GM21529 (cell line): ENCODE measurements around the gene DBNL.

Source experiments
- ATAC-seq: cut with Tn5 transposase; IDR thresholded peaks from one replicate; pipeline ENCODE4 v1.9.1; 2021; ENCODE audit not compliant: unreplicated experiment

The DBNL gene

DNA sequence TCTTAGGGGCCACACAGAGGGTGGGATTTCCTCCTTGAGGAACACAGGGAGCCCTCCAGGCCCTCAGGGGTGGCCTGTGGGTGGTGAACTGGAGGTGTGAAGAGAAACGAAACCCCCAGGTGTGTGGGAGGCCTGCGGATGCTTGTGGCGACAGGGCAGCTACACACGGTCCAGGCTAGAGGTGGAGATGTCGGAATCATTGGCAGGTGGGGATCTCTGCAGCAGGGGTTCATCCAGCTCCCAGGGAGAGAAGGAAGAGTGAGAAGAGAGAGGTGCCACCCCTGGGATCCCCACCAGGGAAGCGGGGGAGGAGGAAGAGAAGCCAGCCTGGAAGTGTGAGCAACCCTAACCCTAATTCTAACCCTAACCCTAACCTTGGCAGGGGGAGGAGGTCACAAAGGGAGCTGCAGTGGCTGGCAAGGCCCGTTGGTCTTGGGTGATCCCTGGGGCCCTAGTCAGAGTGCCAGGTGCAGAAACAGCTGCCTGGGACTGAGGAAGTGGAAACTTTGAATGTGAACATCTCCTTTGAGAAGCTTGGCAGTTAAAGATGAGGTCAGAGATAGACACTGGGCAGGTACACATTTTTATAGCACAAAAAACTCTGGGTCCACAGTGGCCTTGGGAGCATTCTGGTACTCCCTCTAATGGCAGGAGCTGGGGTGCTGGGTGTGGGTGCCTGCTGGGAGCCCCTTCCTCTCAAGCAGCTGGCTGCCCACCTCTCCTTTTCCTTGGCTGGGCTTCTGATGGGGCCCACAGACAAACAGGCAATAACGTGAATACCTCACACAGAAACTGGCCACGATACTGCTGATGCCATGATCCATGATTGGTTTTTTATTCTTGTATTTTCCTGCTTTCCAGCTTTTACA lies 52.8 kb downstream of the DBNL start:
- ATAC-seq: peak; percentile 76

DNA sequence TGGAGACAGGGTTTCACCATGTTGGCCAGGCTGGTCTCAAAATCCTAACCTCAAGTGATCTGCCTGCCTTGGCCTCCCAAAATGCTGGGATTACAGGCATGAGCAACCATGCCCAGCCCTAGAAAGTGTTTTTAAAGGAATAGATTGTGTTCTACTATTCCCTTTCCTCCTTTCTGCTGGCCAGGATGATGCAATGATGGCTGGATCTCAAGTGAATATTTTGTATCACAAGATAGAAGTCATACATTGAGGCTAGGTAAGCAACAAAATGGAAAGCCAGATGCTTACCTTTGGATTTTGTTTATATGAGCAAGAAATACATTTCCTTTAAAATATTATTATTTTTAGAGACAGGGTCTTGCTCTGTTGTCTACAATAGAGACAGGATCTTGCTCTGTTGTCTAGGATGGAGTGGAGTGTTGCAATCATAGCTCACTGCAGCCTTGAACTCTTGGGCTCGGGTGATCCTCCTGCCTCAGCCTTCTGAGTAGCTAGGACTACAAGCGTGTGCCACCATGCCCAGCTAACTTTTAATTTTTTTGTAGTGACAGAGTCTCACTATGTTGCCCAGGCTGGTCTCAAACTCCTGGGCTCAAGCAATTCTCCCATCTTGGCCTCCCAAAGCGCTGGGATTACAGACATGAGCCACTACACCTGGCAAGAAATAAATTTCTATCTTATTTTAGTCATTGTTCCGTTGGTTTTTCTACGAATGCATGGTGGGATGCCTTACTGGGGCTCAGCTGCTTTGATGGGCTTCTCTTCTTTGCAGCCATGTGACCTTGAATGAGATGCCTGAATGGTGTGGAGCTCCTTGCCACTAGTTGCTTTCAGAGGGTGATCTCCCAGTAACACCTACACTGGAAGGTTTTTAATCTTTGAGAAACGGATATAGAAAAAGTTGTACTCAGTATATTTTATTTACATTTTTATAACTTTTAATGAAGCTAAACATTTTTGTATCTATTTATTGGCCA lies 53.9 kb downstream of the DBNL start:
- no peak for ATAC-seq

DNA sequence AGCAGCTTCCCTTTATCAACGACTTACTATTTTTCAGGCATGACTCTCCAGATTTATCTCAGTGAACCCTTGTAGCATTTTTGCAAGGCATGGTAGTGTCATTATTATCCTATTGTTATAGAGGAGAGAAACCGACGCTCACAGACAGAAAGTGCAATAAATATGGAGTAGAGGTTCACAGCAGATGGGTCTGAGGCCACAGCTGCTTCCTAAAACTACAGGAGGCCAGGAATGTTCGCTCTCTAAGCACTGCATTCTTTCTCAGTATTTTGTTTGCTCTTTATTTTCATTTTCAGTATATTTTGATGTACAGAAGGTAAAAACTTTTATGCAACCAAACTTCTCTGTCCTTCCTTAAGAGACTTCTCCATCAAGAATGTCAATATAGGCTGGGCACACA lies 55.2 kb downstream of the DBNL start:
- no peak for ATAC-seq

DNA sequence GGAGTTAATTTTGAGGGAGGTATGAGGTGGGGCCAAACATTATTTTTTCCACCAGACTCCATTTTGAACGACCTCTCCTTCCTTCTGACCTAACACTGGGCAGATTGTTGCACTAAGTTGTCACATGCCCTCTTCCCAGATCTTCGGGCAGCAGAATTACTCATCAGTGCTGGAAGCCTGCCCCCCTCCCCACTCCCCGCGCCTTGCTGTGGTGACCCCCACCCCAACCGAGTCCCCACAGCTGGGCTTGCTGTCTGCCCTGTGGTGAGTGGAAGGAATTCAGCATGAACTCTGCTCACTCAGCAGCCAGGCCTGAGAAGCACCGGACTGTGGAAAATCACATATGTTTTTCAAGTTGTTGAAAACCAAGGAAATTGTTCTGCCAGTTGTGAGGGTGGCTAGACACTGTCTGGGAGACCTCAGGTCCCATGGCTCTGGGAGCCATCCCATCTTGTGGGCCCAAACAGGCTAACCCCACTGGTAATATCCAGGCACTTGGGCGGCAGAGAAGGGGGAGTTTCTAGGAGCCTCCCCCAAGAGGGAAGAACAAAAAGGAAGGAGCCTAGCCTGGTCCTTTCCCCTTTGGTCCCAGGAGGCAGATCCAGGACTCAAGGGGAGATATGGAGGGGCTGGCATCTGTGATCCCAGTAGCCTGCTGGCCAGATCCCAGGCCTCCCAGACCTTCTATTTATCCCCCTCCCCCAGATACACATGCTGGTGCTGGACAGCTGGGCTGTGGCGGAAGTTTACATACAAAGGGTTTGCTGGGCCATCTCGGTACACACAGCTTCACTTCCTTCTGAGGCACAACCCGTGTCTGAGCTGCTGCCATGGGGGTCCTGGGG lies 56.2 kb downstream of the DBNL start:
- ATAC-seq: no peak

DNA sequence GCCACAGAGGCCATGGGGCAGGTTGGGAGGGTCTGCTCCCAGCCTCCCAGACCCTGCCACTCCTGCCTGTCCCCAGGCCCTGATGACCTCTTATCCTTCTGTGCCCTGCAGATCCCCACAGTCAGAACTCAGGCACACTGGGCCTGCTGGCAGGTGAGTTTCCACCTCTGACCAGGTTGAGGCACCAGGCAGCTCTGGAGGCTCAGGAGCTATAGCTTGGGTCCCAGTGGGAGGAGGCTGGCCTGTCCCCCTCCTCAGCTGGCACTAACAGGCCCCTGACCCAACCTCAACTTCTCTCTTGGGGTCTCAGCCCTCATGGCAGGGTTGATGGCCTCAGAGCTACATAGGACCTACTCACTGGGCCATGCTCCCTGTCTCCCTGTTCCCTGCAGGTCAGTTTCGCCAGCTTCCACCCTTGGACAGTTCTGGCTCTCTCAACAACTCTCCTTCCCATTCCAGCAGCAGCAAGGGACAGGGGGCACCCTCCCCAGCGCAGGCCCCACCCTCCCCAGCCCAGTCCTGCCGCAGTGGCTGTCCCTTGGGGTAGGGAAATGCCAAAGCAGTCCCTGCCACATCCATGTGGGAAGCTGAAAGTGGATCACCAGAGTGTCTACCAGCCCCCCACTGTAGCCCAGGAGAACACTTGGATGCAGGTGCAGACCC lies 56.9 kb downstream of the DBNL start:
- ATAC-seq: no peak

DNA sequence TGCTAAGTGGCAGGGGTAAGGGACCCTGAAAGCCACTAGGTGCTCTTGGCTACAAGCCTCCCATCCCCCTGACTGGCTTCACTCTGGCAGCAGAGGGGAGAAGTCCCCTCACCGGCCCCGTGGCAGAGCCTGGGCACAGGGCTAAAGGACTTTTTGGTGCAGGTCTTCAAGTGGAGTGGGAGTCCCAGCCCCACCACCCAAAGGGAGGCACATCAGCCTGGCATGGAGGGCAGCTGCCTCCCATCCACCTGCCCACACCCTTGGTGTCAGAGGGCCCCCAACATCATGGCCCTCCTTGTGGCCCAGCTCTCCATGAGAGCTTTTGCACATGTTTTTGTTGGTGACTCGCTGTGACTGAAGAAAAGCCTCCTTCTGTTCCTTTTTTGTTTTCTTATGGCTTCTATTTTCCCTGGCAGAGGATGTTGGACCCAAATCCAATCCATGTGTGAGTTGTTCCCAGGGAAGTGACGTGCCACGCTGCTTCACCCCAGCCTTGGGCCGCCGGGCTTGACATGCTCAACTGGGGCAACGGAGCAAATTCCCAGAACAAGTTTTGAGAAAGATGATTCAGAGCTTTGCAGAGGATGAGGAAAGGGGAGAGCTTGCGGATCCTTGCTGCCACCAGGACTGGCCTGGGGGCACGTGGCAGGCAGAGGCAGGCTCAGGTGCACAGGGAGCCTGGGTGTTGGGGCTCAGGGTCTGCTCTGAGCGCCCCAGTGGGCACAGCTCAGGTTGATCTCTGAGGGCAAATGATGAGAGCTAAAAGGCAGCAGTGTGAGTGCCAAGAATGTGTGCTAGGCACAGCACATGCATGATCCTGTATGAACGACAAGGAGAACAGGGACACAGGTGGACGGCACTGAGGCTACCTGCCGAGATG lies 57.7 kb downstream of the DBNL start:
- no peak for ATAC-seq

DNA sequence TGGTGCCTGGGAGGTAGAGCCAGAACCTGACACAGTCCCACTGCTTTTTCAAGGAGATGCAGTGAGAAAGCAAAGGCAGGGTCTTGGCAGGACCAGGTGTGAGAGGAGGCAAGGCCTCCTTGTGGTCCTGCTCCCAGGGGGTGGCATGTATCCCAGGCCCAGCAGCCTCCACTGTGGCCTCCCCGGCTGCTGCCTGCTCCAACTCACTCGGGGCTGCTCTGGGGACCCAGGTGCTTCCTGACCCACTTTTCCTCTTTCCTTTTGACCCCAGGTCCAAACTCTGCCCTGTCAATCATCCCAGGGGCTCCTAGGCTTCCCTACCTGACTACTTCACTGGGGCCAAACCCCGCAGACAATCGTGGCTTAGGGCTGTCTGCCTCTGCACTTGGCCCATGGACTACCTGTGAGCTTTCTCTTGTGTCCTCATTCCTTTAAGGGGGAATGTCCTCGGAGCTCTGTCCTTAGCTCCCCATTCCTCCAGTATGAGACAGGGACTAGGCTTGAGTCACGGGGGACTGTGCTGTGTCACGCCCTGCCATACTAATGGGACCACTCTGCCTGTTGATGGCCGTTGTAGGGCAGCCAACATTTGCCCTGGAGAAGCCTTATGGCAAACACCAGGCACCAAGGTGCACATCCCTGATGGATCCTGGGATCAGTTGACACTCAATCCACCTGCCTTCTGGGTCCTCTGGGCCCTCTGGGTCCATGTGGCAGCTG lies 58.5 kb downstream of the DBNL start:
- ATAC-seq: no peak

DNA sequence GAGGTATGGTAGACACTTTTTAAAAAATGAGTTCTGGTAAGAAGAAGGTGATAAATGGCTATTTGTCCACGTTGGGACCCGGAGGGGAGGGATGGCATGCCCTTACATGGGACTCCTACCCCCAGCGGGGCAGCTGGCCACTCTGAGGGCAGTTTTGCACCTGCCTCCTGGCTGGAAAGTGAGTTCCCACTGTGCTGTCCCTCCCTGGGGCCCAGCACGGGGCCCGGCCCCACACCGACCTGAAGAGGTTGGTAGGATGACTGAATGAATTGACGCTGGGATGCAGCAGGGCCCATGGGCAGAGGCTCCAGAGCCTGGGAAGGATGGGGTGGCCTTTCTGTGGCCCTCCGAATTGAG lies 59.0 kb downstream of the DBNL start:
- no peak for ATAC-seq

- no peak for ATAC-seq
Observed at GRCh38 chr7:44103923-44104859, 59.7 kb downstream of the DBNL start, which contains the start of gene AEBP1. TSS of gene AEBP1 (plus strand) at chr7:44104345. CDS start at chr7:44104666, 321 bp downstream.

- no peak for ATAC-seq
Observed at GRCh38 chr7:44104860-44105771, 60.6 kb downstream of the DBNL start.

- ATAC-seq: no peak
Observed at GRCh38 chr7:44105832-44106231, 61.3 kb downstream of the DBNL start.

- no peak for ATAC-seq
Observed at GRCh38 chr7:44106311-44107065, 62.0 kb downstream of the DBNL start.

DNA sequence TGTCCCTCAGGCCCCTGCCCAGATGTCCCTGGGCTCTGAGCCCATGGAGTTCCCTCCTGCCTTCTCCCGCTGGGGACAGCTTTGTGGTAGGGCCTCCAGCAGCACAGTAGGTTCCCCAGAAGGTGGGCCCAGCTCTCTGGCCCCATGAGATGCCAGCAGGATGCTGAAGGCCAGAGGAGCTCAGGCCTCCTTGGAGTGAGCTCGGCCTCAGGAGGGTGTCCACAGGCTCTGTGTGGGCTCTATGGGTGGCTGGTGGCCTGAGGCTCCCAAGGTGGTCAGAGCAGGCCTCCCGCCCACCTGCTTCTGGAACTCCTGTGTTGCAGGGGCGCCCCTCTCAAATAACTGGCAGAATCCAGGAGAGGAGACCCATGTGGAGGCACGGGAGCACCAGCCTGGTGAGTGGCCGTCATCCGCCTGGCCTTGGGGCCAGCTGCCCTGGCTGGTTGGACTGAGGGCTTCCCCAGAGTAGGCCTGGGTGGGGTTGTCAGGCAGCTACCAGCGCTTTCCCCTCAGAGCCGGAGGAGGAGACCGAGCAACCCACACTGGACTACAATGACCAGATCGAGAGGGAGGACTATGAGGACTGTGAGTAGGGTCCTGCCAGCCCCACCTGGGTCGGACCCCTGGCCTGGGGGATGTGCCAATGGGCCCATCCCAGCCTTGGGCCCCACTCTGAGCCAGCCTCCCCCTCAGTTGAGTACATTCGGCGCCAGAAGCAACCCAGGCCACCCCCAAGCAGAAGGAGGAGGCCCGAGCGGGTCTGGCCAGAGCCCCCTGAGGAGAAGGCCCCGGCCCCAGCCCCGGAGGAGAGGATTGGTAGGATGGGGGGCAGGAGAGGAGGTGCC lies 62.8 kb downstream of the DBNL start:
- ATAC-seq: no peak

DNA sequence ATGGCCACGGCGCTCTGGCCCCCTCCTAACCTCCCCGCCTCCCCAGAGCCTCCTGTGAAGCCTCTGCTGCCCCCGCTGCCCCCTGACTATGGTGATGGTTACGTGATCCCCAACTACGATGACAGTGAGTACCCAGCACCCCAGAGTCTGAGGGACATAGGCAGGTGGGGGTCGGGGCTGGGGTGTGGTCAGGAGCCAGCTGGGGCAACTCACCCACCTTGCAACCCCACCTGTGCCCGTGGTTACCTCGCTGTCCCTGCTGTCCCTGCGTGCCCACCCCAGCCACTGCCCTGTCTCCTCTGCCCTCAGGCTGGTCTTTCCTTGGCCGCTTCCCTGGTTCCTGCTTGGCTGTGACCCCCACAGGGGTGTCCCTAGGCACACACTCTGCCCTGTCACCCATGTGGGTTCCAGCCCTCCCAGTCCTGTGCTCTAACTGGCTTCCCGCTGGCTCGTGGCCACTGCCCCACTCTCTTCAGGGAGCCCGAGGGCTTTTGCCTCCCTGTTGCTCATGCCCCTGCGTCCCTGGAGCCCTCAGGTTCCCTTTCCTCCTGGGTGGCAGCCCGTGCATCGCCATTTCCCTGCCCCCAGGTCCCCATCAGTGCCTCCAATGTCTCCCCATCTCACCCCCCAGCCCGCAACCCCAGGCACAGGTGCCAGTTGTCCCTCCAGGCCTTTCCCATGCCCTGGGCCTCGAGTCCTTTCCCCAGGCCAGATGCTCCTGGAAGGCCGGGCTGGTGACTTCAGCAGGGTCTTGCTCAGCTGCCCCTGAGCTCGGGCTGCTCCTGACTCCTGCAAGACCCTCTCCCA lies 63.7 kb downstream of the DBNL start:
- no peak for ATAC-seq
